Heart right ventricle (tissue), 16 donors: ENCODE measurements around the gene IQSEC3. TPM values are rescaled to one million over a fixed set of nuclear protein-coding genes. Genes with fewer than 3 reads are reported as not detected.

Experiments used
- ATAC-seq, 8 donors: fragments of 200-7000 bp; cut with Tn5 transposase; one replicate each; pipeline ENCODE4 v1.9.1; 2020; ENCODE audit warnings: mild to moderate bottlenecking in 8 of 8, moderate library complexity in 8 of 8, moderate number of reproducible peaks in 1 of 8
- DNase-seq, 2 donors: peaks; one replicate each; pipeline ENCODE4 v3.0.0-alpha.2; 2020
- H3K27ac ChIP-seq, 10 donors: fragments of 200-600 bp; sonication (generic) in 2 of 10; one replicate each; pipeline versions ENCODE4 v1.5.0 to v1.8.0; 2020 to 2022; ENCODE audit warnings: mild to moderate bottlenecking in 3 of 10
- H3K27me3 ChIP-seq, 7 donors: fragments of 200-600 bp; one replicate each; pipeline ENCODE4 v1.8.0; 2021 to 2022; ENCODE audit warnings: mild to moderate bottlenecking in 2 of 7
- H3K36me3 ChIP-seq, 9 donors: fragments of 200-600 bp; sonication (generic) in 1 of 9; one replicate each; pipeline versions ENCODE4 v1.5.0 to v1.8.0; 2020 to 2022; ENCODE audit warnings: mild to moderate bottlenecking in 2 of 9
- H3K4me1 ChIP-seq, 9 donors: fragments of 200-600 bp; sonication (generic) in 1 of 9; one replicate each; pipeline versions ENCODE4 v1.5.0 to v1.8.0; 2020 to 2022; ENCODE audit warnings: mild to moderate bottlenecking in 4 of 9
- H3K4me3 ChIP-seq, 10 donors: fragments of 200-600 bp; sonication (generic) in 2 of 10; one replicate each; pipeline versions ENCODE4 v1.5.0 to v1.8.0; 2020 to 2022; ENCODE audit warnings: mild to moderate bottlenecking in 7 of 10, moderate library complexity in 2 of 10
- H3K9me3 ChIP-seq, 11 donors: fragments of 200-600 bp in 10 of 11; sonication (generic) in 2 of 11; one replicate each; pipeline versions ENCODE4 v1.5.0 to v1.8.0; 2013 to 2022; ENCODE audit warnings: mild to moderate bottlenecking in 2 of 11, control low read depth in 1 of 11, moderate library complexity in 1 of 11
- WGBS, 2 donors: extraction: QIAGEN DNeasy Blood & Tissue Kit; methylation state at CpG; one replicate each; pipeline ENCODE4 v1.1.7; 2013; ENCODE audit warnings: inconsistent platforms in 1 of 2; 5-methylcytosine and 5-hydroxymethylcytosine counted together
- intact Hi-C, 10 donors: fragments of 100-400 bp; cut with DNase I; formaldehyde crosslinking; loops; one replicate each; pipeline versions ENCODE4 v1.11.1 to v1.14.2; 2022
- polyA plus RNA-seq, 2 donors: library from polyadenylated mRNA; stranded (reverse); fragments of 200-250 nt; gene quantifications; one replicate each; pipeline ENCODE4 v1.2.3, GENCODE V29; 2013
- total RNA-seq, 10 donors: library from RNA; stranded (reverse); fragmentation: NEBNext Ultra II Directional in 3 of 10; extraction: Animal tissue kit (Norgen Biotek cat#: 25700) in 3 of 10; gene quantifications; one replicate each; pipeline versions ENCODE4 v1.2.1 to v1.2.4, GENCODE V29; 2021 to 2023
- TF ChIP-seq, protein P1 (sequence below), 9 donors: fragments of 200-600 bp; sonication (generic) in 2 of 9; IDR thresholded peaks; one replicate each; pipeline versions ENCODE4 v1.5.0 to v1.8.0; 2021 to 2022; ENCODE audit warnings: antibody characterized with exemption in 9 of 9, mild to moderate bottlenecking in 5 of 9, moderate library complexity in 1 of 9
- donor health status: Arrhythmogenic right ventricular cardiomyopathy.
- donor health status: ischemic (EF 13 %, LVEDD 7.1; RV severe dilation, severe dysfunction).
- donor health status: healthy with polysubstance abuse.
- donor health status: DM: no; HTN: yes; CAD: no.
- donor health status: DM: no; HTN: no; CAD: no.
- donor health status: ischemic (EF 25% LVEDD 6.9; RV normal size, moderate dysfunction).
- donor health status: ischemic (EF 25% LVEDD 5.7; RV mildly dilated, moderate dysfunction).
- donor health status: healthy.
- donor health status: DM: yes; HTN: yes; CAD: no.
- donor health status: Ischemic cardiomyopathy.
- donor health status: ischemic (EF 35%, LVEDD 5.7; RV mildly dilated, moderate dysfunction).
- donor health status: nonischemic (EF 11% LVEDD 7.7; RV severe dilation, severe dysfunction).
- donor health status: DM: yes; HTN: yes; CAD: no.
- donor health status: PGD.
- donor health status: ischemic (EF 29% LVEDD 5.4; RV normal size, mild dysfunction).
- donor health status: nonischemic (EF 23%, LVEDD 6.1; RV moderate dilation, normal function).

IQSEC3 gene
- total and polyA plus RNA-seq, 12 donors = 0.30 to 2.7 (median 1.1) TPM

DNA sequence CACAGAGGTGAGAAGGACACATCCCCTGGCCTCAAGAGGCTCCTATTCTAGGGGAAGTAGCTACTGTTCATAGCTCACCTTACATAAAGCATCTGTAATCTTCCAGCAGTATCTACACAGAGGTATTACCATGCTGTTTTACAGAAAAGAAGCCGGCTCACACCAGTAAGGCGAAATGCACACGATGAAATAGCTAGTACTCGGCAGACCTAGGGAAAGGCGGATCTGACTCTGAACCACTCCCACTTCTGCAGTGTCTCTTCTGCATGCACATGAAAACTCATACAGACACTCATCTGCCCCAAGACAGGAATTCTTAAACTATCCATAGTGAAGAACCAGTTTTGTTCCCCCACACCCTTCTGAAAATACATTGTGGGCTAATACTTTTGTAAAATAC, 73.6 kb downstream of the IQSEC3 start:
- Histone ChIP-seq H3K27ac (no peak overlapping the region), H3K36me3 (no peaks in the 10 kb centered on the region), H3K27me3 (peaks cover 5 to 41% (median 31%) of the 10 kb centered on the region in 7 donors), H3K4me1 (peaks cover 0 to 29% (median 11%) of the 10 kb centered on the region in 9 donors), H3K4me3 (peak overlapping the region in 5 of 10 donors; percentile 49 to 61 (median 56)), H3K9me3 (no peaks in the 10 kb centered on the region)
- intact Hi-C loops = no loop called here
- TF ChIP-seq, protein P1, sequence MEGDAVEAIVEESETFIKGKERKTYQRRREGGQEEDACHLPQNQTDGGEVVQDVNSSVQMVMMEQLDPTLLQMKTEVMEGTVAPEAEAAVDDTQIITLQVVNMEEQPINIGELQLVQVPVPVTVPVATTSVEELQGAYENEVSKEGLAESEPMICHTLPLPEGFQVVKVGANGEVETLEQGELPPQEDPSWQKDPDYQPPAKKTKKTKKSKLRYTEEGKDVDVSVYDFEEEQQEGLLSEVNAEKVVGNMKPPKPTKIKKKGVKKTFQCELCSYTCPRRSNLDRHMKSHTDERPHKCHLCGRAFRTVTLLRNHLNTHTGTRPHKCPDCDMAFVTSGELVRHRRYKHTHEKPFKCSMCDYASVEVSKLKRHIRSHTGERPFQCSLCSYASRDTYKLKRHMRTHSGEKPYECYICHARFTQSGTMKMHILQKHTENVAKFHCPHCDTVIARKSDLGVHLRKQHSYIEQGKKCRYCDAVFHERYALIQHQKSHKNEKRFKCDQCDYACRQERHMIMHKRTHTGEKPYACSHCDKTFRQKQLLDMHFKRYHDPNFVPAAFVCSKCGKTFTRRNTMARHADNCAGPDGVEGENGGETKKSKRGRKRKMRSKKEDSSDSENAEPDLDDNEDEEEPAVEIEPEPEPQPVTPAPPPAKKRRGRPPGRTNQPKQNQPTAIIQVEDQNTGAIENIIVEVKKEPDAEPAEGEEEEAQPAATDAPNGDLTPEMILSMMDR (IDR thresholded peaks at IDR 0.05) = no peak
- 70 to 77% methylated on average over 5 of the region's 5 CpGs for WGBS, 2 donors
- DNase-seq (no peak), ATAC-seq (no peak)

DNA sequence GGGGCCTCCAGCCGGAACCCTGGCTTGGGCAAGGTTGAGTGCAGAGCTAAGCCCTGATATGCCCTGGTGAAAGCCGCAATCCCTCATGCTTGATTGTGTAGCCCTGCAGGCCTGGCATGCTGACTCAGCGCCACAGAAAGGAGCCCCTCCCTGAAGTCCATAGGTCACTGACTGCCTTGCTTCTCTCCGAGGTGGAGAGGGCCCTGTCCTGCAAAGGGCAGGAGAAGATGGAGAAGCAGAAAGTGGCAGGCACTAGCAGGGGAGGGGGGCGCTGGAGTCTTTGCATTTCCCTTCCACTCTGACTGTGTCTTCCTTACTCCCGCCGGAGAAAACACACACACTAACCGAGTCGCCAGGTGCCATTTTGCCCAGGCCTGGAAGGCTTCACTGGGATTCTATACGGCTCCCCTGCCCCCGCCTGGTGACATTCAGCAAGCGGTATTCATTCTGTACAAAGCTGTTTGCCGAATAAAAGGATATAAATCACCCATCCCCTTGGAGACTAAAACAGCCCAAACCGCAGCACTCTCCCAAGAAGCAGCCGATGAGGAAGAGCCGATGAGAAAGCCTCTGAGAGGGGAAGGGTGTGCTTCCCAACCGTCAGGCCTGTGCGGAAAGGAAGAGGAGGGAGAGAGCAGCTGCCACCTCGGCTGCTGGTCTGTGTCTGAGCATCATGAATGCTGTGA, 77.5 kb downstream of the IQSEC3 start:
- peaks cover under 1 to 26% (median 15%) of the 10 kb centered on the region in 7 donors for H3K27me3 ChIP-seq
- no peaks in the 10 kb centered on the region for H3K9me3 ChIP-seq
- H3K36me3 ChIP-seq = no peaks in the 10 kb centered on the region
- 72 to 80% methylated on average over 19 of the region's 19 CpGs for WGBS, 2 donors
- H3K4me1 ChIP-seq = peaks cover 0 to 28% (median 7%) of the 10 kb centered on the region in 9 donors
- ATAC-seq (no peak), DNase-seq (no peak)
- intact Hi-C loops = no loop called here
- H3K27ac ChIP-seq = no peak overlapping the region
- no peak overlapping the region for H3K4me3 ChIP-seq
- TF ChIP-seq, protein P1 (IDR thresholded peaks at IDR 0.05) = no peak

- no peaks in the 10 kb centered on the region for H3K36me3 ChIP-seq
- intact Hi-C loops = no loop called here
- no peak for ATAC-seq
- H3K4me3 ChIP-seq = no peak overlapping the region
- DNase-seq = no peak
- H3K4me1 ChIP-seq = peaks cover 0 to 21% (median 0%) of the 10 kb centered on the region in 9 donors
- TF ChIP-seq, protein P1 (IDR thresholded peaks at IDR 0.05) = no peak
- H3K27me3 ChIP-seq = peaks cover 0 to 19% (median 11%) of the 10 kb centered on the region in 7 donors
- H3K27ac ChIP-seq = no peak overlapping the region
- 77 to 82% methylated on average over 5 of the region's 5 CpGs for WGBS, 2 donors
- H3K9me3 ChIP-seq = no peaks in the 10 kb centered on the region
Measured at GRCh38 chr12:144650-145284, 78.2 kb downstream of the IQSEC3 start.

- ATAC-seq (peak in 3 of 8 donors; percentile 32 to 43 (median 40)), DNase-seq (no peak)
- Histone ChIP-seq H3K4me3 (no peak overlapping the region), H3K27me3 (peaks cover 0 to 12% (median 6%) of the 10 kb centered on the region in 7 donors), H3K36me3 (no peaks in the 10 kb centered on the region), H3K4me1 (peaks cover 0 to 14% (median 0%) of the 10 kb centered on the region in 9 donors), H3K27ac (no peak overlapping the region), H3K9me3 (no peaks in the 10 kb centered on the region)
- TF ChIP-seq, protein P1 (IDR thresholded peaks at IDR 0.05) = no peak
- WGBS, 2 donors = 60 to 64% methylated on average over 14 of the region's 14 CpGs
- intact Hi-C loops = no loop called here
Measured at GRCh38 chr12:145369-145960, 78.9 kb downstream of the IQSEC3 start.
